NT2/D1 (cell line): ENCODE results near the gene SLC26A9.

Source experiments
- DNase-seq: peaks from one replicate; pipeline ENCODE4 v3.0.0-alpha.2; 2011; ENCODE audit warnings: low read depth, low spot score
- H3K27me3 ChIP-seq: 2 replicates; pipeline ENCODE4 v1.6.0; 2011; ENCODE audit warnings: mild to moderate bottlenecking; ENCODE audit not compliant: insufficient read length, insufficient read depth
- H3K36me3 ChIP-seq: 2 replicates; pipeline ENCODE4 v1.6.1; 2011; ENCODE audit warnings: mild to moderate bottlenecking, low read length, mixed read lengths; ENCODE audit not compliant: insufficient read depth, insufficient read length
- H3K4me1 ChIP-seq: 2 replicates; pipeline ENCODE4 v1.5.1; 2011; ENCODE audit not compliant: insufficient read depth, insufficient read length
- H3K4me3 ChIP-seq: 2 replicates; pipeline ENCODE4 v1.5.1; 2011; ENCODE audit warnings: low read depth; ENCODE audit not compliant: insufficient read length
- H3K9ac ChIP-seq: 2 replicates; pipeline ENCODE4 v1.6.0; 2011; ENCODE audit warnings: low read depth; ENCODE audit not compliant: insufficient read length
- H3K9me3 ChIP-seq: 2 replicates; pipeline ENCODE4 v1.5.1; 2011; ENCODE audit warnings: mild to moderate bottlenecking, low read length; ENCODE audit not compliant: insufficient read depth
- SUZ12 ChIP-seq: IDR thresholded peaks from 2 replicates; pipeline ENCODE4 v1.6.1; 2011; ENCODE audit not compliant: insufficient read length, insufficient read depth; ENCODE audit errors: extremely low read depth
- YY1 ChIP-seq: IDR thresholded peaks from 2 replicates; pipeline ENCODE4 v1.6.1; 2011; ENCODE audit not compliant: insufficient read length, insufficient read depth
- ZNF274 ChIP-seq: IDR thresholded peaks from 2 replicates; pipeline ENCODE4 v1.6.1; 2011; ENCODE audit warnings: mild to moderate bottlenecking, low read depth, low read length

SLC26A9 gene

DNA sequence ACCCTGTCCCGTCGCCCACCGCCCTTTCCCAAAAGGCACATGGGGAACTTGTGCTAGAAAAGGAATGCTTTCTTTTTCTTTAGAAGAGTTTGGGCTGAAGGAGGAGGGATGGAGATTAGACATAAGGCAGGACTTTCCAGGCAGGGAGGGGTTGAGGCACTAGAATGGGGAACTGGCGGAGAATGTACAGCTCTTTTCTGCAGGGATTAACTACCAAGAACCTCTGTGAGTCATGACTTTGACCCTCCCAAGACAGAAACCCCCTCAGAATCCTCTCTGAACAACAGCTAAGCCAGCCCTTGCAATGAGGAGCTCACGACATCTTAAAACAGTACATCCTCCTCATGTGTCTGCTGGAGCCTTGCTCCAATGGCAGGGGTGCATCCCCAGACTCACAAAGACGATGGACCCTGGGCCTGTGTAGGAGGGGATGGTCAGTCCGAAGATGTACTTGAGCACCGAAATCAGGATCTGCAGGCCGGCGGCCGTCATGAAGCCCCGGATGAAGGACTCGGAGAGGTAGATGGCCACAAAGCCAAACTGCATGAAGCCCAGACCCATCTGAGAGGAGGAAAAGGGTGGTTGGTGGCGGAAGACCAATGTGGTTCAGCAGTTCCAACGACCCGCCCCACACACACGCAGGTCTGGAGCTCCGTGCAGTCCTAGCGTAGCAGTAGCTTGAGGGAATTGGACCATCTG, 13.6 kb downstream of the SLC26A9 start:
- no peaks in the 10 kb centered on the region for H3K27me3 ChIP-seq
- TF ChIP-seq ZNF274 (no peak), SUZ12 (no peak), YY1 (no peak)
- no peaks in the 10 kb centered on the region for H3K36me3 ChIP-seq
- no peak overlapping the region for H3K9ac ChIP-seq
- no peaks in the 10 kb centered on the region for H3K9me3 ChIP-seq
- no peak overlapping the region for H3K4me3 ChIP-seq
- peaks cover 12% of the 10 kb centered on the region for H3K4me1 ChIP-seq
- DNase-seq, result no peak

DNA sequence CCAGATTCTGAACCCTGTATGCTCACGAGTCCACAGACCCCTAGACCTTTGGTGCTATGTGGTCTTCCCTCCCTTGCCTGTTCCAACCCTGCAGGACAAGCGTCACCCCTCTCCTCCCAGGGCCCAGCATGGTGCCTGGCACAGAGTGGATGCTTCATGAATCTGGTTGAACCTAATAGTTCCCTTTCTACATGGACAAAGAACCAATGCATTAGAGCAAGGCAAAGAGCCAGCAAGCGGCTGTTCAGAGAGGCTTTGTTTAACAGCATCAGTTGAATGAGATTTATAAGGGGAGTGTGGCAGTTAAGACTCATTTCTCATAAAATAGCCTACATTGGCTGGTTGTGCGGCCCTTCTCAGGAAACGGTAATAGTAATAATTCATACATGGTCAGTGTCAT, 14.9 kb downstream of the SLC26A9 start:
- Histone ChIP-seq H3K4me3 (no peak overlapping the region), H3K36me3 (no peaks in the 10 kb centered on the region), H3K4me1 (peaks cover 12% of the 10 kb centered on the region), H3K9ac (no peak overlapping the region), H3K27me3 (no peaks in the 10 kb centered on the region), H3K9me3 (no peaks in the 10 kb centered on the region)
- no peak for TF ChIP-seq ZNF274
- no peak for TF ChIP-seq YY1
- TF ChIP-seq SUZ12, result no peak
- no peak for DNase-seq

DNA sequence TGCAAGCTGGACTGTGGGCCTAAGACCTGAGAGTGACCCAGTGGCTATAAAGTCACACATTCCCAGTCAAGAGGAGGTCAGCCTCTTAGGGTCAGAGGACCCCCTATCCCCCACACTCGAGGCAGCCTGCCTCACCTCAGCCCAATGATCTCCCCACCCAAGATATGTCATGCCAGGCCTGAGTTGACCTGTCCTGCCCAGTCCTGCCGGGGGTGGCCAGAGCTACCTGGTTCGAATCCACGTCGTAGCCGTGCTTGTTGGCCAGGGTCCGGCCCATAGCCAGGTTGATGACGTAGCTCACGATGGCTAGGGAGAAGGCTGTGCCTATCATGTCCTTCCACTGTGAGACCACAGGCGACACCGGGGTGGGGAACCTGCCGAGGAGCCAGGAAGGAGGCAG, 15.6 kb downstream of the SLC26A9 start:
- H3K9ac ChIP-seq, result no peak overlapping the region
- no peaks in the 10 kb centered on the region for H3K36me3 ChIP-seq
- no peaks in the 10 kb centered on the region for H3K27me3 ChIP-seq
- no peak for DNase-seq
- no peak overlapping the region for H3K4me3 ChIP-seq
- H3K9me3 ChIP-seq, result no peaks in the 10 kb centered on the region
- H3K4me1 ChIP-seq, result peaks cover 7% of the 10 kb centered on the region
- no peak for TF ChIP-seq ZNF274
- TF ChIP-seq YY1, result no peak
- no peak for TF ChIP-seq SUZ12

DNA sequence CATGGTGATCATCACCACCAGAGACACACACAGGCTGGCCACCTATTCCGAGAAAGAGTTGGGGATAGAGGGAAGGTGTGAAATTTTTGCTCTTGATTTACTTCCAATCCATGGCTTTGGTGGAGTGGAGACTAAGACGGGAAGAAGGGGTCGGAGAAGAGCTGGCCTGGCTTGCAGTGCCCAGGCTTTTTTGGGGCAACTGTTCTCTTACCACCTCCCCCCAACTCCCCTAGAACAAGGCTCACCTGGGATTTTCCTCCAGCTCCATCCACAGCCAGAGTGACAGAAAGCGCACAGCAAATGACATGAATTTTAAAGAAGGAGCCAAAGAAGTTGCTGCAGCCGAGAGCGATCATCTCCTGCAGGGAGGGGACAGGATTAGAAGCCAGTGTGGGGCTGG, 16.0 kb downstream of the SLC26A9 start:
- Histone ChIP-seq H3K9me3 (no peaks in the 10 kb centered on the region), H3K27me3 (no peaks in the 10 kb centered on the region), H3K9ac (no peak overlapping the region), H3K4me1 (peaks cover 6% of the 10 kb centered on the region), H3K36me3 (no peaks in the 10 kb centered on the region), H3K4me3 (no peak overlapping the region)
- DNase-seq, result no peak
- no peak for TF ChIP-seq SUZ12
- TF ChIP-seq YY1, result no peak
- no peak for TF ChIP-seq ZNF274

DNA sequence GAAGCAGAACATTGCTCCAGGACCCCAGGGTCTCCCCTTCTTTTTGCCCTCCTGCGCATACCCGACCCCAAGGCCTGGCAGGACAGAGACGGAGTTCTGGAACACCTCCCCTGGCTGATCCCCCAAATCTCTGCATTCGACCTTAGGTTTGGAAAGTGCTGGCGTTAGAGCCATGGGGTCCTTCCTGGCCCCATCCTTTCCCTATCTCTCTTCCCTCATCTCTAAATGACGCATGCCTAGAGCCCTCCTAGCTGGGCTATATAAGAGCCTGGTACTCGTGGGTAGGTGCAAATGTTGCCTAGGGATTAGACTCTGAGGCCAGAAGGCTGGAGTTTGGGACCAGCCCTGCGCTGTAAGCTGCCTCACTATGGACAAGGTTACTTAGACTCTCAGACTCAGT, 16.6 kb downstream of the SLC26A9 start:
- DNase-seq, result no peak
- H3K27me3 ChIP-seq, result no peaks in the 10 kb centered on the region
- no peak overlapping the region for H3K4me3 ChIP-seq
- peaks cover 6% of the 10 kb centered on the region for H3K4me1 ChIP-seq
- no peak for TF ChIP-seq YY1
- no peak for TF ChIP-seq ZNF274
- no peak for TF ChIP-seq SUZ12
- H3K9ac ChIP-seq, result no peak overlapping the region
- no peaks in the 10 kb centered on the region for H3K9me3 ChIP-seq
- H3K36me3 ChIP-seq, result no peaks in the 10 kb centered on the region

DNA sequence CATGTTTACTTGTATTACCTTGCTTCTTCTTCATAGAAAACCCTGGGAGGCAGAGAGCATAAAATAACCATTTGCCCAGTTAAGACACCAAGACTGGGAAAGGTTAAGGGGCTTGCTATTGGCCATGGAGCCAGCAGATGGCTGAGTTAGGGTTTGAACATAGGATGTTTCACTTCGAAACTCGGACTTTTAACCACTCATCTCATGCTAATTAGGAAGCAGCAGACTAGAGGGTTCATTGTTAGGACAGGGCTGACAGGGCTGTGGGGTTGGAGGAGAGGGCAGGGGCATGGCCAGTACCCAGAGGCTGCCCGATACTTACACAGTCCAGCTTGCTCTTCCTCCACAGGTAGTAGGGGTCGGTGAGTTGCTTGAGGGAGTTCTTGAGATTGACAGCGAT, 17.0 kb downstream of the SLC26A9 start:
- no peaks in the 10 kb centered on the region for H3K9me3 ChIP-seq
- H3K9ac ChIP-seq, result no peak overlapping the region
- no peak for TF ChIP-seq SUZ12
- no peak for TF ChIP-seq YY1
- no peak for TF ChIP-seq ZNF274
- peaks cover 6% of the 10 kb centered on the region for H3K4me1 ChIP-seq
- DNase-seq, result no peak
- no peaks in the 10 kb centered on the region for H3K27me3 ChIP-seq
- H3K4me3 ChIP-seq, result no peak overlapping the region
- H3K36me3 ChIP-seq, result no peaks in the 10 kb centered on the region

DNA sequence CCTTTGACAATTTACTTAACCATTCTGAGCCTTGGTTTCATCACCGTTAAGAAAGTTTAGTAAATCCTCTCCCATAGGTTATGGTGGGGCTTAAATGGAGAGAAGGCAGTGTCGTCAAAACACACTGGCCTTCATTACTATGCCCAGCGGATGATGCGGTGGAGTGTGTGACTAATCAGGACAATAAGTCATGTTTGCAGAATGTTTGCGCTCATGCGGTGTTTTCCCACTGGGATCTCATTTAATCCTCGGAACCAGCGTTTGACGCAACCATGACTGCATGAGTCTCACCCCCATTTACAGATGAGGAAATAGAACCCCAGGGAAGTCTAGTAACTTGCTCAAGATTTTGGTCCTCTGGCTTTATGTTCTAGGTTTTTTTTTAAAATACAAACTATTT, 17.5 kb downstream of the SLC26A9 start:
- Histone ChIP-seq H3K9me3 (no peaks in the 10 kb centered on the region), H3K4me3 (no peak overlapping the region), H3K9ac (no peak overlapping the region), H3K27me3 (no peaks in the 10 kb centered on the region), H3K4me1 (peaks cover 6% of the 10 kb centered on the region), H3K36me3 (no peaks in the 10 kb centered on the region)
- TF ChIP-seq SUZ12 (no peak), ZNF274 (no peak), YY1 (no peak)
- no peak for DNase-seq
